CD14-positive monocyte (primary cell): ENCODE results near the gene ABCA3. TPM values are rescaled to one million over a fixed set of nuclear protein-coding genes. Genes with fewer than 3 reads are reported as not detected.

ENCODE experiments used
- DNase-seq, 3 donors: peaks; one replicate each; pipeline ENCODE4 v3.0.0-alpha.2; 2011 to 2022
- H2AFZ ChIP-seq: 2 replicates; pipeline ENCODE4 v1.6.0; 2012; ENCODE audit warnings: mild to moderate bottlenecking, low read depth, low read length, inconsistent platforms; ENCODE audit not compliant: insufficient read depth, poor library complexity, severe bottlenecking
- H3K27ac ChIP-seq, 2 donors: 1 replicate in 1 of 2; 2 replicates in 1 of 2; pipeline ENCODE4 v1.5.1; 2012 to 2013; ENCODE audit warnings: low read length in 2 of 2, control low read depth in 1 of 2, inconsistent platforms in 1 of 2, low read depth in 1 of 2, mild to moderate bottlenecking in 1 of 2
- H3K27me3 ChIP-seq, 2 donors: one replicate each; pipeline versions ENCODE4 v1.6.0 to v1.6.1; 2011 to 2013; ENCODE audit warnings: low read length in 2 of 2; ENCODE audit not compliant: control insufficient read depth in 2 of 2, insufficient read depth in 2 of 2
- H3K36me3 ChIP-seq, 2 donors: replicated peaks in 1 of 2; 1 replicate in 1 of 2; 2 replicates in 1 of 2; pipeline versions ENCODE4 v1.5.1 to v1.6.1; 2012 to 2013; ENCODE audit warnings: low read length in 2 of 2, control low read depth in 1 of 2, inconsistent platforms in 1 of 2, mild to moderate bottlenecking in 1 of 2; ENCODE audit not compliant: insufficient read depth in 2 of 2, control insufficient read depth in 1 of 2
- H3K4me1 ChIP-seq, 2 donors: 1 replicate in 1 of 2; 2 replicates in 1 of 2; pipeline versions ENCODE4 v1.5.1 to v1.6.1; 2012 to 2013; ENCODE audit warnings: low read length in 2 of 2, control low read depth in 1 of 2, inconsistent platforms in 1 of 2, mild to moderate bottlenecking in 1 of 2, moderate library complexity in 1 of 2; ENCODE audit not compliant: insufficient read depth in 2 of 2, control insufficient read depth in 1 of 2
- H3K4me2 ChIP-seq: replicated peaks from 2 replicates; pipeline ENCODE3; 2012; ENCODE audit warnings: low read length, moderate library complexity, mild to moderate bottlenecking; ENCODE audit not compliant: poor library complexity, severe bottlenecking; ENCODE audit errors: extremely low read depth
- H3K4me3 ChIP-seq, 3 experiments: fragments of 200-600 bp in 1 of 3; sonication (generic) in 1 of 3; replicated peaks in 1 of 3; 1 replicate in 2 of 3; 2 replicates in 1 of 3; pipeline ENCODE4 v1.5.1; 2011 to 2013; ENCODE audit warnings: low read length in 3 of 3, mild to moderate bottlenecking in 3 of 3, control low read depth in 2 of 3, low read depth in 2 of 3, inconsistent platforms in 1 of 3, moderate library complexity in 1 of 3
- H3K79me2 ChIP-seq: 2 replicates; pipeline ENCODE4 v1.6.0; 2012; ENCODE audit warnings: mild to moderate bottlenecking, control low read depth, inconsistent platforms, low read length, moderate library complexity; ENCODE audit not compliant: insufficient read depth
- H3K9ac ChIP-seq: 2 replicates; pipeline ENCODE4 v1.6.0; 2017; ENCODE audit warnings: low read length, mild to moderate bottlenecking; ENCODE audit not compliant: insufficient read depth, poor library complexity, severe bottlenecking
- H3K9me3 ChIP-seq, 2 donors: replicated peaks in 1 of 2; 1 replicate in 1 of 2; 2 replicates in 1 of 2; pipeline versions ENCODE4 v1.5.1 to v1.6.1; 2012 to 2013; ENCODE audit warnings: low read length in 2 of 2, control low read depth in 1 of 2; ENCODE audit not compliant: control insufficient read depth in 1 of 2, insufficient read depth in 1 of 2
- H4K20me1 ChIP-seq: 2 replicates; pipeline ENCODE4 v1.6.0; 2012; ENCODE audit warnings: mild to moderate bottlenecking, low read length, control low read depth, moderate library complexity; ENCODE audit not compliant: insufficient read depth
- H3K27ac Mint-ChIP-seq, 7 donors: one replicate each; pipeline ENCODE4 v1.8.0; 2020; ENCODE audit warnings: mild to moderate bottlenecking in 7 of 7, mixed read lengths in 7 of 7, moderate library complexity in 6 of 7, inconsistent platforms in 2 of 7
- H3K27me3 Mint-ChIP-seq, 3 donors: one replicate each; pipeline ENCODE4 v1.8.0; 2021 to 2022; ENCODE audit warnings: low read depth in 3 of 3, mild to moderate bottlenecking in 3 of 3, mixed read lengths in 3 of 3, moderate library complexity in 3 of 3, inconsistent platforms in 1 of 3
- H3K36me3 Mint-ChIP-seq, 2 donors: one replicate each; pipeline ENCODE4 v1.8.0; 2020; ENCODE audit warnings: mixed read lengths in 2 of 2, inconsistent platforms in 1 of 2, mild to moderate bottlenecking in 1 of 2
- H3K4me1 Mint-ChIP-seq: one replicate; pipeline ENCODE4 v1.8.0; 2020; ENCODE audit warnings: mild to moderate bottlenecking, mixed read lengths
- H3K4me3 Mint-ChIP-seq, 2 donors: one replicate each; pipeline ENCODE4 v1.8.0; 2020; ENCODE audit warnings: mild to moderate bottlenecking in 2 of 2, mixed read lengths in 2 of 2, moderate library complexity in 1 of 2
- H3K9me3 Mint-ChIP-seq, 7 donors: one replicate each; pipeline ENCODE4 v1.8.0; 2020 to 2022; ENCODE audit warnings: mixed read lengths in 7 of 7, mild to moderate bottlenecking in 6 of 7, moderate library complexity in 6 of 7, inconsistent platforms in 2 of 7
- CTCF ChIP-seq: fragments of 200-600 bp; IDR thresholded peaks from one replicate; pipeline ENCODE4 v1.8.0; 2022; ENCODE audit warnings: antibody characterized with exemption, mild to moderate bottlenecking
- WGBS: methylation state at CpG from one replicate; pipeline ENCODE4 v1.1.5; 2013; ENCODE audit warnings: missing lambda C conversion rate; ENCODE audit not compliant: insufficient coverage; 5-methylcytosine and 5-hydroxymethylcytosine counted together
- intact Hi-C, 2 donors: fragments of 100-400 bp; cut with micrococcal nuclease; formaldehyde crosslinking; loops; one replicate each; pipeline versions ENCODE4 v1.15.0 to v1.15.1; 2023
- polyA plus RNA-seq, 3 donors: library from polyadenylated mRNA; depleted of rRNA in 1 of 3; unstranded in 2 of 3; stranded (reverse) in 1 of 3; fragments of 300-500 nt in 2 of 3; fragments of >200 nt in 1 of 3; fragmentation: Illumina TruSeq in 2 of 3; gene quantifications; 1 replicate in 2 of 3; 2 replicates in 1 of 3; pipeline ENCODE4 v1.2.3, GENCODE V29; 2012 to 2021

ABCA3 gene
- polyA plus RNA-seq, 3 donors, result 0.06 to 1.2 (median 0.68) TPM

DNA sequence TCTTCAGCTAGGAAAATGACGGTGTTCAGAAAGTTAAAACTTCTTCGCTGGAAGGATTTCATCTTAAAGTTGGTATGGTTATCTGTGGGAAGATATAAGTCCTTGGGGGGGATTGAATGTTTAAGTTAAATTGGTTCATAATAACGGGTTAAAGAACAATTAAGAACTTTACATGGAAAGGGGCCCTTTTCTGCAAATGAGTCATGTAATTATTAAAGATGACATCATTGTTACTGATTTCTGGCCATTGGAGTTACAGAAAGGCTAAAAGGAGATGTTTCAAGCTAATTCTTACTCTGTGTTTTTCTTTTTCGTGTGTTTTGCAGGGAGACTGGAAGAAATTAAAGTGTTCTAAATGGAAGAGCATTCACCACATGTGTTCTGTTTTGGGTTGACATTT lies 20.6 kb upstream of the ABCA3 start:
- H3K4me3 Mint-ChIP-seq, result peak overlapping the region in 1 of 2 donors; percentile 12
- Histone ChIP-seq H3K4me2 (no peak overlapping the region), H3K9ac (no peak overlapping the region), H2AFZ (no peak overlapping the region), H3K27me3 (peaks cover 14 to 19% of the 10 kb centered on the region in 2 donors), H3K9me3 (no peaks in the 10 kb centered on the region), H4K20me1 (no peaks in the 10 kb centered on the region), H3K36me3 (no peaks in the 10 kb centered on the region), H3K4me3 (no peak overlapping the region), H3K79me2 (no peaks in the 10 kb centered on the region), H3K4me1 (no peaks in the 10 kb centered on the region), H3K27ac (no peak overlapping the region)
- DNase-seq, result no peak
- no peaks in the 10 kb centered on the region for H3K4me1 Mint-ChIP-seq
- H3K27ac Mint-ChIP-seq, result no peak overlapping the region
- no peak for TF ChIP-seq CTCF
- WGBS, result 92% methylated on average over 2 of the region's 4 CpGs
- peaks cover 8 to 32% (median 22%) of the 10 kb centered on the region in 3 donors for H3K27me3 Mint-ChIP-seq
- H3K36me3 Mint-ChIP-seq, result no peaks in the 10 kb centered on the region
- intact Hi-C loops, result no loop called here
- peaks cover 0 to 3% (median 0%) of the 10 kb centered on the region in 7 donors for H3K9me3 Mint-ChIP-seq

DNA sequence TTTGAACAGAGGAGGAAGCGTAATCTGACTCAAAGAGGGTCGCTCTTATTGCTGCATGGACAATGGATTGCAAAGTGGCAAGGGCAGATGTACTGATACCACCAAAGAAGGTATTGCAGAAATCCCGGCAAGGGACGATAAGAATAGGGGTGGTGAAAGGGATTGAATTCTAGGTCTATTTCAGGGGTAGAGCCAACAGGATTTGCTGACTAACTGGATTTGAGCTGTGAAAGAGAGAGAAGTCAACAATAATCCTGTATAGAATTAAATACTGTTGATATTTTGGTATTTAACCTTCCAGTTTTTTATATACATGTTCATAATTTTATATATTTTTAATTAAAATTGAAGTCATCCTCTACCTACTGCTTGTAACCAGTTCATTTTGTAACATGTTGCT lies 19.4 kb upstream of the ABCA3 start:
- Histone ChIP-seq H3K9ac (no peak overlapping the region), H3K36me3 (no peaks in the 10 kb centered on the region), H3K79me2 (no peaks in the 10 kb centered on the region), H3K27me3 (peaks cover 11 to 19% of the 10 kb centered on the region in 2 donors), H3K27ac (no peak overlapping the region), H2AFZ (no peak overlapping the region), H3K4me2 (no peak overlapping the region), H4K20me1 (no peaks in the 10 kb centered on the region), H3K9me3 (no peaks in the 10 kb centered on the region), H3K4me3 (no peak overlapping the region), H3K4me1 (no peaks in the 10 kb centered on the region)
- TF ChIP-seq CTCF, result no peak
- peaks cover 0 to 3% (median 0%) of the 10 kb centered on the region in 7 donors for H3K9me3 Mint-ChIP-seq
- H3K36me3 Mint-ChIP-seq, result no peaks in the 10 kb centered on the region
- no peak for DNase-seq
- 92% methylated on average over 3 of the region's 4 CpGs for WGBS
- intact Hi-C loops, result no loop called here
- H3K27me3 Mint-ChIP-seq, result peaks cover 8 to 35% (median 21%) of the 10 kb centered on the region in 3 donors
- no peaks in the 10 kb centered on the region for H3K4me1 Mint-ChIP-seq
- H3K4me3 Mint-ChIP-seq, result peak overlapping the region in 1 of 2 donors; percentile 40
- H3K27ac Mint-ChIP-seq, result no peak overlapping the region
